Lower leg skin (tissue), 3 donors: Measurements from ENCODE around the gene DYNC1I2.

Experiments used
- POLR2A ChIP-seq, 2 donors: fragments of 450-650 bp; IDR thresholded peaks; one replicate each; pipeline ENCODE4 v1.6.1; 2016 to 2017; ENCODE audit warnings: antibody characterized with exemption in 2 of 2, mild to moderate bottlenecking in 1 of 2, moderate library complexity in 1 of 2
- TF ChIP-seq, protein P1 (sequence below), 3 donors: fragments of 450-650 bp; IDR thresholded peaks; one replicate each; pipeline ENCODE4 v1.5.1; 2016; ENCODE audit warnings: antibody characterized with exemption in 3 of 3, mild to moderate bottlenecking in 3 of 3, moderate library complexity in 2 of 3

GRCh38 chr2:171651667-171652415 lies 35.4 kb upstream of the DYNC1I2 start:
- TF ChIP-seq, protein P1, sequence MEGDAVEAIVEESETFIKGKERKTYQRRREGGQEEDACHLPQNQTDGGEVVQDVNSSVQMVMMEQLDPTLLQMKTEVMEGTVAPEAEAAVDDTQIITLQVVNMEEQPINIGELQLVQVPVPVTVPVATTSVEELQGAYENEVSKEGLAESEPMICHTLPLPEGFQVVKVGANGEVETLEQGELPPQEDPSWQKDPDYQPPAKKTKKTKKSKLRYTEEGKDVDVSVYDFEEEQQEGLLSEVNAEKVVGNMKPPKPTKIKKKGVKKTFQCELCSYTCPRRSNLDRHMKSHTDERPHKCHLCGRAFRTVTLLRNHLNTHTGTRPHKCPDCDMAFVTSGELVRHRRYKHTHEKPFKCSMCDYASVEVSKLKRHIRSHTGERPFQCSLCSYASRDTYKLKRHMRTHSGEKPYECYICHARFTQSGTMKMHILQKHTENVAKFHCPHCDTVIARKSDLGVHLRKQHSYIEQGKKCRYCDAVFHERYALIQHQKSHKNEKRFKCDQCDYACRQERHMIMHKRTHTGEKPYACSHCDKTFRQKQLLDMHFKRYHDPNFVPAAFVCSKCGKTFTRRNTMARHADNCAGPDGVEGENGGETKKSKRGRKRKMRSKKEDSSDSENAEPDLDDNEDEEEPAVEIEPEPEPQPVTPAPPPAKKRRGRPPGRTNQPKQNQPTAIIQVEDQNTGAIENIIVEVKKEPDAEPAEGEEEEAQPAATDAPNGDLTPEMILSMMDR (IDR thresholded peaks at IDR 0.05) = no peak
- no peak for TF ChIP-seq POLR2A (IDR thresholded peaks at IDR 0.05)
